HUDEP-2 (cell line): Measurements from ENCODE around the gene NPBWR2.
"Not testable (repeated sequence)": the region's sequence is repeated elsewhere in the genome, so short reads cannot be mapped to it uniquely, and the experiment has no call there.

Experiments
- DNase-seq, 76 experiments: peaks; one replicate each; lab custom pipeline; 2025; ENCODE audit not compliant: unreplicated experiment in 76 of 76; lab: John Stamatoyannopoulos, UW

NPBWR2 gene

GRCh38 chr20:64090165-64090564 lies 17.2 kb downstream of the NPBWR2 start:
- no peak for DNase-seq

- not testable (repeated sequence) for DNase-seq
Measured at GRCh38 chr20:64088586-64088985, 18.8 kb downstream of the NPBWR2 start.

GRCh38 chr20:64087226-64087825 lies 20.0 kb downstream of the NPBWR2 start:
- DNase-seq = not testable (repeated sequence)

- DNase-seq = no peak
Measured at GRCh38 chr20:64086801-64087200, 20.6 kb downstream of the NPBWR2 start.

GRCh38 chr20:64084685-64085152 lies 22.6 kb downstream of the NPBWR2 start:
- no peak for DNase-seq

GRCh38 chr20:64083804-64084684 lies 23.3 kb downstream of the NPBWR2 start, which contains the start of gene LKAAEAR1:
TSS of gene LKAAEAR1 (minus strand) at chr20:64084398. CDS start at chr20:64084219, 179 bp downstream.
- no peak for DNase-seq

GRCh38 chr20:64083378-64083803 lies 24.0 kb downstream of the NPBWR2 start:
- DNase-seq = peak in 40 of 76 experiments; percentile 8 to 61 (median 32)

GRCh38 chr20:64082820-64083377 lies 24.5 kb downstream of the NPBWR2 start:
- DNase-seq = no peak

DNA sequence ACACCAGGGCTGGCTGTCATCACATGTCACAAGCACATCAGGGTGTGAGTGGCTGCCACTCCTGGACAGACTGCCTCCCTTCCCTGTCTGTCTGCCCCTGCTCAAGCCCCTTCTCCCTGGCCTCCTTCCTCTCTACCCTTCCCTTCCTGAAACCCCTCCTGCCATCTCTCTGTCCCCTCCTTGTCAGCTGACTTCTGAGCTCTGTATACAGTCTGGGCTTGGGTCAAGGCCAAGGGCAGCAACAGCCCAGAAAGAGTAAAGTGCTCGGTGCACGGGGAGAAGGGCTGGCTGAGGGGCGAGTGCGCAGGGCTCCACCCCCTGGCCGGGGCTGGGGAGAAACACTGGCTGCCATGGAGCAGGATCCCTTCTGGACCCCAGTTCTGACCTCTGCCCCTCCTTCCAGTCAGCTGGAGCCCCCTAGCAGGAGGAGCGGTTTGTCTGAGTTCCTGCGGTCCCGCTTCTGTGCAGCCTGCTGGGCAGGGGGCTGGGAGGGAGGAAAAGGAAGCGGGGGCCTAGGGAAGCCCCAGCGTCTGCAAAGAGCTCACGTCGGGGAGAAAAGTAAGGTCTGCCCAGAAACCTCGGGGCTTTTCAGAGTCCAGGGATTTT lies 25.1 kb downstream of the NPBWR2 start:
- DNase-seq = no peak

DNA sequence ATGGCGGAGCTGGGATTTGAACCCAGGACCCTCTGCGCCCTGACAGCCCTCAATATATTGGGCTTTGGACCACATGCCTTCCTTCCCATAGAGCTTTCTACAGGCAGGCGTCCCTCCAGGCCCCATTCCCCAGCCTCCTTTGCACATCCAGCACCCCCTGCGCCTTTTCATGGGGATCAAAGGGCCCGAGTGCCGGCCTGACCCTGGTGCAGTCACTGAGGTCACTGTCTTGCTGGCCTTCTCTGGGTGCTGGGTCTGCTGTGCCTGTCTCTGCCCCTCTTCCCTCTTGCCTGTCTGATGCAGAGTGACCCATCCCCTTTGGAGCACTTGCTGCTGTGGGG lies 25.8 kb downstream of the NPBWR2 start:
- DNase-seq = no peak

- no peak for DNase-seq
Measured at GRCh38 chr20:64080813-64081623, 26.3 kb downstream of the NPBWR2 start.

DNA sequence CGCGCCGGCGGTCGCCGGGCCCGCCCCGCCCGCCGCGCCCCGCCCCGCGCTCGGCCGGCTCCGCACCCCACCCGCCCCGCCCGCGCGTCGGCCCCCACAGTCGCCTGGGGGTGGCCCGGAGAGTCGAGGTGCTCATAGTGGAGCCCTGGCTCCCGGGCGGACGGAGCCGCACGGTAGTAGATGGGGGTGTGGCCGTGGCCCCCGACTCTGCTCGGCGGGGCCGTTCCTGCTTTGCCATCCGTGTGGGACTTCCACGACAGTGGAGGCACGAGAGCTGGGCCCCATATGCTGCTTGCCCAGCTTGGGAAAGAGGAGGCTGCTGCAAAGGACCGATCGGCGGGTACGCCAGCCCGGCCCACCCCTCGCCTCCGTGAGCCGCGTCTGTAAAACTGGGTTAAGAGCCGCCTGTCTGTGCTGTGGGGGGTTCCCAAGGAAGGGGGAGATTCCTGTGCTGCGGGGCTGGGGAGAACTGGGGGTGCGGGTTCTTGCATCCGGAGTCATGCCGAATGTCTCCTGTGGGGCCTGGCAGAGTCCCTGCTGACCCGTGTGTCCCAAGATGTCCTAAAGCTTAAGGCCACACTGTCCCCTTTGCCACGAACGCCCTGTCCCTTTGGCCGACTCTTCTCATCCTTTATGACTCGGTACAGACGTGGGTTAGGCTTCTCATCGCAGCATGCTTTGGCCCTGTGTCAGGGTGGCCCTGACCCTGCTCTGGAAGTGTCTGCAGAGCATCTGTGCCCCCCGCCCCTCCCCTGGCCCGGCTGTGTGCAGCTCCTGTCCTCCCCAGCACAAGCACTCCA lies 27.2 kb downstream of the NPBWR2 start, which contains the start of gene OPRL1:
OPRL1 (plus strand) TSS at position 70 of the 800 bp plus-strand sequence. CDS start 12,639 bp downstream, outside the sequence.
- DNase-seq = peak in 4 of 76 experiments; percentile 19 to 35 (median 26)

DNA sequence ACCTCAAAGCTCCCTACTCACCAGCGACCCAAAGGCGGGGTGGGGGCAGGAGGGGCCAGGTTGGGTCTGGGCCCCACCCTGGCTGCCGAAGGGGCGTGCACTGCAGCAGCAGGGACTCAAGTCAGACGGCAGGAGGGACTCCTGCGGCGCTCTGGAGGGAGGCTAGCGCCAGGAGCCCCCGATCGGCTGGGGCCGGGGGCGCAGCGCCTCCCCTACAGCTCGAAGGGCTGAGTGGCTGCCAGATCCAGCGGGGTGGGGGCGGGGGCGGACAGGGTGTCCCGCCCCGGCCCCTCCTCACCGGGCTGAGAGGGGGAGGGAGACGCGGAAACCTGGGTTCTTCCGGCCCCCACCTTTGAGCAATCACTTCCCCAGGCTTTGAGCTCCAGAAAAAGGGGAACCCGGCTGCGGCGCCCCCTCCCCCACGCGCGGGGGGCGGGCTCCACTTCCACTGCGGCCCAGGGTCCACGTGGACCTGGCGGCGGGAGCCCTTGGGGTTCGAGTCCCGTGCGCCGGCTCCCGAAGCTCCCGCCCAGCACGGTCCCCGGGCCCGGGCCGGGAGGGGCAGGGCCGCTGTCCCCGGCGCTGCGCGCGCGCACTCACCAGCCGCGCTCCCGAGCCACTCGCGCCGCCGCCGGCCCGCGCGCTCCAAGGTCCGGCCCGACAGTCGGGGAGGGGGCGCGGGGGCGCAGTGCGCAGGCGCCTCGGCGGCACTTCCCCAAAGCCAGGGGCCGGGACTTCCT lies 27.9 kb downstream of the NPBWR2 start, which contains the start of gene RGS19:
RGS19 (minus strand) TSS at position 246 of the 740 bp plus-strand sequence. CDS start 2,632 bp downstream, outside the sequence.
- DNase-seq = peak in 33 of 76 experiments; percentile 10 to 57 (median 33)

DNA sequence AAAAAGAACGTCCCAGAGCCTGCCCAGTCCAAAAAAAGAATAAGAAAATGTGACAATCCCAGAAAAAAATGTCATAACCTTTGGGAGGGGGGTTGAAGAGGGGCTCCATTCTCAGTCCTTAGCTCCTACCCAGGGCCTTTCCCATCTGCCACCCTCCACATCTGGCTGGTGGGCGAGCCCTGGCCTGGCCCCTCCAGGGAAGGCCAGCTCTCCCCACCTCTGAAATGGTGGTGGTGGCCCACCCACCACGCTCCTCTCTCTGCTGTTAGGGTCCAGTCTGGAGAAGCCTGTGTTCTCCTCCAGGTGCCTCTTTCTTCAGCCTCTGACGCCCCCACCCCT lies 28.5 kb downstream of the NPBWR2 start:
- DNase-seq = no peak

DNA sequence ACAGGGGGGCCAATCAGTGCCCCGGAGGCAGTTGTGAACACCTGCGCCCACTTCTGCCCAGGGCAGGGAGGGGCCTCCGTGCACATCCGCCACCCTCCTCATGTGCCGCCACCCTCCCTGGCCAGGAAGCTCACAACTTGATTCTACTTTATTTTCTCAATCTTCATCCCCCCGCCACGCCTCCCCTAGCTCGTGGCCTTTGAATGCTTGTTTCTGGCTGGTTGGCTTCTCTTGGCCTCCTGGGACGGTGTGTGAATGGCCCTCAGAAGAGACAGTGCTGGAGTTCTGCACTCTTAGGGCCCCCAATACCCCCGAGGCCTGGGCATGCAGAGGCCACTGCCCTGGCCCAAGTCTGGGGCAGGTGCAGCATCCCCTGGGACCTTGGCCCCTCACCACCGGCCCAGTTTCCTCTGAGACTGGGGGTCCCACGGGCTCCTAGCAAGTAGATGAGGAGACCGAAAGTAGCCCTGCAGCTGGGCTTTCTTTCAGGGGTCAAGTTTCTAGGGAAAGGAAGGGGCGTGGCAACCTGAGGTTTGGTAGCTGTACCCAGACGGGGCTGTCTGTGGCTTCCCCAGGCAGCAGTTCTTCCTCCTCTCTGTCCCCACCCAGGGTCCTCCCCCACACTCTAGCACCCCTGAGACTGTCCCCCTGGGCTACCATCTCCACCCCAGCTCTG lies 29.4 kb downstream of the NPBWR2 start:
- no peak for DNase-seq

GRCh38 chr20:64077541-64077875 lies 29.9 kb downstream of the NPBWR2 start:
- no peak for DNase-seq

- DNase-seq = no peak
Measured at GRCh38 chr20:64077094-64077493, 30.3 kb downstream of the NPBWR2 start.
